ENCODE measurements around the gene SFTPA2. TPM values are rescaled to one million over a fixed set of nuclear protein-coding genes. Genes with fewer than 3 reads are reported as not detected.
A peak's percentile ranks its signal among the peaks of the same experiment; 100 is the strongest.
"Not testable (repeated sequence)": the region's sequence is repeated elsewhere in the genome, so short reads cannot be mapped to it uniquely, and the experiment has no call there.

Gene SFTPA2
- total and polyA plus RNA-seq, 2 experiments from 2014 or later, result not detected

DNA sequence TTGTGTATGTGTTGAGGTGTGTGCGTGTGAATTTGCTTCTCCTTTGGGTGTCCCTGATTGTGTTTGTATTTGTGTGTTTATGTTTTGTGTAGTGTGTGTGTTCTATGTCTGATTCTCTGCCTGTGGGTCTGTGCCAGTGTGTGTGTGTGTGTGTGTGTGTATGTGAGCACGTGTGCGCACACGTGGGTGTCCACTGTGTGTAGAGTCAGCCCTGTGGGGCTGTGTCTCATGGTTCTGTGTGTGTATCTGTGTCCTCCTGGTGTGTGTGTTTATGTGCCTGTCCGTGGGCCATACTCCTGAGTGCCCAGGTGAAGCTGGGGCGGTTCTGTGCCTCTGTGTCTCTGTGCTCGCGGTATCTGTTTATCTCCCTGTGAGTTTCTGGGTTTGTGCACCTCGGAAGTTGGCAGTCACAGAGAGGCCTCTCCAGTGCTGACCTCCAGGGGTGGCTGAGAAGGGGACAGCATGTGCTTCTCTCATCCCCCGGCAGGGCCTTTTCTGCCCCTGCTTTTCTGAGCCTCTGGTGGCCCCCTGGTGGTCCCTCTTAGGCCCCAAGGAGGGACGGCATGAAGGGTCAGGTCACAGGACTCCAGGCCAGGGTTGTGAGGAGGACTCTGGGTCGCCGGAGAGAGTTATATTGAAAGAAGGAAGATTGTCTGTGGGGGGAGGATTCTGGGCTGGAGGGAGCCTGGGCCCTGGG is 36.9 kb downstream of the SFTPA2 start:
- H3K4me3 ChIP-seq; H3K27me3 ChIP-seq (replicated peaks; ENCODE audit: insufficient read depth); DNase-seq; H3K9me3 ChIP-seq (ENCODE audit: low read depth); H3K4me1 ChIP-seq (ENCODE audit: insufficient read depth); H3K36me3 ChIP-seq (ENCODE audit: low read depth); in situ Hi-C loops (cut with MboI); H2AFZ ChIP-seq; H3K9ac ChIP-seq; H3K27ac ChIP-seq; H3K4me2 ChIP-seq (ENCODE audit: unreplicated experiment); H3K79me2 ChIP-seq (ENCODE audit: insufficient read depth); H4K20me1 ChIP-seq (ENCODE audit: insufficient read depth); H3K9me2 ChIP-seq (ENCODE audit: insufficient read depth); H3F3A ChIP-seq (ENCODE audit: insufficient read depth): not testable (repeated sequence)
- 61 to 62% methylated on average over 10 of the region's 13 CpGs for WGBS, 2 experiments (ENCODE audit: low coverage in 1 of 2, low lambda C conversion rate in 2 of 2, missing lambda C conversion rate in 2 of 2)

DNA sequence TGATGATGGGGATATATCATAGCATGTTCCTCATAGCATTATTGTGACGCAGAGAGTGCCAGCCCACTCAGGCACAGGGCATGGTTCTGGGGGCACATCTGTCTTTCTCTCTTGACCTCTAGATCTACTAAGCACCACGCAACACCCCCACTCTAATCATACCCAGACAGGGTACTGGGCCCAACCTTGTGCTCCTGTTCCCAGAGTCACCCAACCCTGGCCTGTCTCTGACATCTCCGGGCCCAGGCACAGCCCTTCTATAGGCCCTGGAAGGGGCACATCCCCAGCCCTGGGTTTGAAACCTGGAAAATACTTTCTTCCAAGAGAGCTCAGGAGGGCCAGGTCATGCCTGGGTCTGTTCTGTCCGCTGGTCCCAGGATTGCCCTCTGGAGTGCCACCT is 37.7 kb downstream of the SFTPA2 start:
- H3K9me2 ChIP-seq (ENCODE audit: insufficient read depth); H3K27ac ChIP-seq; DNase-seq; H3K4me1 ChIP-seq (ENCODE audit: insufficient read depth); H3K9ac ChIP-seq; H3K4me3 ChIP-seq; H4K20me1 ChIP-seq (ENCODE audit: insufficient read depth); H3F3A ChIP-seq (ENCODE audit: insufficient read depth); H2AFZ ChIP-seq; H3K4me2 ChIP-seq (ENCODE audit: unreplicated experiment); H3K27me3 ChIP-seq (replicated peaks; ENCODE audit: insufficient read depth); in situ Hi-C loops (cut with MboI); H3K9me3 ChIP-seq (ENCODE audit: low read depth); H3K36me3 ChIP-seq (ENCODE audit: low read depth); H3K79me2 ChIP-seq (ENCODE audit: insufficient read depth): not testable (repeated sequence)
- WGBS, 2 experiments (ENCODE audit: low coverage in 1 of 2, low lambda C conversion rate in 2 of 2, missing lambda C conversion rate in 2 of 2), result 57 to 70% methylated on average over 3 to 4 of the region's 4 CpGs

DNA sequence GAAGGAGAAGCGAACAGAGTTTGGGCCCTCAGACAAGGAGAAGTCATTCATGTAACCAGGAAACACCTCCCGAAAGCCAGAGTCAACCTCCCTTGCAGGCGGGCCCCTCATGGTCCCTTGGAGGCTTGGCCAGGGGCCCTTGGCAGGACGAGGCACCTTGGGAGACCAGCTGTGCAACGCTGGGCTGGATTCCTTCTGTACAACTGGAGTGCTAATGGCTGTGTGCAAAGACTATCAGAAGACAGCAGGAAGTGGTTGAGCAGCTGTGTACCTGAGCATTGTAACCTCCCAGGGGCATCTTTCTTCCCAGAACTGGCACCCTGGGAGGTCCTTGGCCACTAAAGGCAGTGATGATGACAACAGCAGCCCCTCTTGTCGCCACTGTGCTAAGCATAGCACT is 38.5 kb downstream of the SFTPA2 start:
- H2AFZ ChIP-seq; H3K4me1 ChIP-seq (ENCODE audit: insufficient read depth); H3K4me2 ChIP-seq (ENCODE audit: unreplicated experiment); H3K9ac ChIP-seq; H3K27ac ChIP-seq; H3K9me3 ChIP-seq (ENCODE audit: low read depth); H4K20me1 ChIP-seq (ENCODE audit: insufficient read depth); in situ Hi-C loops (cut with MboI); DNase-seq; H3K27me3 ChIP-seq (replicated peaks; ENCODE audit: insufficient read depth); H3F3A ChIP-seq (ENCODE audit: insufficient read depth); H3K9me2 ChIP-seq (ENCODE audit: insufficient read depth); H3K36me3 ChIP-seq (ENCODE audit: low read depth); H3K4me3 ChIP-seq; H3K79me2 ChIP-seq (ENCODE audit: insufficient read depth): not testable (repeated sequence)
- WGBS, 2 experiments (ENCODE audit: low coverage in 1 of 2, low lambda C conversion rate in 2 of 2, missing lambda C conversion rate in 2 of 2), result 67 to 71% methylated on average over 5 to 6 of the region's 6 CpGs

DNA sequence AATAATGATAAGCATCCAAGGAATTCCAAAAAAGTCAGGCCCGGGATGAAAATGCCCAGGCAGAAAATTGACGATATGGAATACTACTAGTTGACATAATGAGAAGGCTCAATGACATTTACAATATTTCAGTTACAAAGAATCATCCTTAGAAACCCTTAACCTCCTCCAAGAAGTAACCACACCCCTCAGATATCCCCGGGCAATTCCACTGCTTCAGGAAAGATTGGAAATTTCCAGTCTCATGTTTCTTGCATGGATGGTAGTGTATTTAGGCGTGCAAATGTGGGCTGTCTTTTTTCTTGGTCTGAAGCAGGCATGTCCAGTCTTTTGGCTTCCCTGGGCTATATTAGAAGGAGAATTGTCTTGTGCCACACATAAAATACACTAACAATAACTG is 42.6 kb downstream of the SFTPA2 start:
- H3K36me3 ChIP-seq (ENCODE audit: low read depth); H4K20me1 ChIP-seq (ENCODE audit: insufficient read depth); H3K9me3 ChIP-seq (ENCODE audit: low read depth); in situ Hi-C loops (cut with MboI); H3K4me1 ChIP-seq (ENCODE audit: insufficient read depth); DNase-seq; H3K27me3 ChIP-seq (replicated peaks; ENCODE audit: insufficient read depth); H2AFZ ChIP-seq; H3K4me2 ChIP-seq (ENCODE audit: unreplicated experiment); H3K9ac ChIP-seq; H3K9me2 ChIP-seq (ENCODE audit: insufficient read depth); H3K27ac ChIP-seq; H3K79me2 ChIP-seq (ENCODE audit: insufficient read depth); H3K4me3 ChIP-seq; H3F3A ChIP-seq (ENCODE audit: insufficient read depth): not testable (repeated sequence)
- 48 to 60% methylated on average over 3 to 4 of the region's 4 CpGs for WGBS, 2 experiments (ENCODE audit: low coverage in 1 of 2, low lambda C conversion rate in 2 of 2, missing lambda C conversion rate in 2 of 2)

DNA sequence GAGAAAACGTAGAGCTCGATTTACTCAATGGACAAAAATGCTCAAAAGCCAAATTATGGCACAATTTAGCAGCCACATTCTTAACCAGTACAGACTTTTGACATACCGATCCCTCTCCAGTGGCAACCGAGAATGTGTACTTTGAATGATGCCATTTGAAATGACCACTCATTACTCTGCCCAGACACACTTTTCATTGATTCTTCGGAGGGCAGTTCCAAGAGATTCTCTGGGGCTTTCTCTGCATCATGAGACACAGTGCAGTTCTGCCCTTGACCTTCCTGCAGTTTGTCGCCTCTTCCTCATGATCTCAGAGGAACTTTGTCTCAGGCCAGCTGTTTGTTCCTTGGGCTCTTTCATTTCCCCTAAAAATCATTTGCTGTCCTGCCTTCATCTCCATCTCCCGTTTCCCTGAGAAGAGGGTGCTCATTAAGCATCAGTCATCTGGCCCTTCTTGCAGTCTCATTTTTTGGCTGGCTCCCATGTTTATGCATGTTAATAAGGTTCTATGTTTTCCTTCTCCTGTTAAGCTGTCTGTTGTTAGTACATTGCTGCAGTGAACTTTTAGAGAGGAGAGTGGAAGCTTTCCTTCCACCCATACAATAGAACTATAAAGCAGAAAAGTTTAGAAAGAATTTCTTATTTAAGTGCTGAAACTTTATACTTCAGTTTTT is 43.5 kb downstream of the SFTPA2 start:
- H3K9me2 ChIP-seq (ENCODE audit: insufficient read depth); H3K79me2 ChIP-seq (ENCODE audit: insufficient read depth); H3K27ac ChIP-seq; H4K20me1 ChIP-seq (ENCODE audit: insufficient read depth); H3K27me3 ChIP-seq (replicated peaks; ENCODE audit: insufficient read depth); H3F3A ChIP-seq (ENCODE audit: insufficient read depth); H3K4me2 ChIP-seq (ENCODE audit: unreplicated experiment); H2AFZ ChIP-seq; H3K36me3 ChIP-seq (ENCODE audit: low read depth); H3K9ac ChIP-seq; H3K9me3 ChIP-seq (ENCODE audit: low read depth); H3K4me1 ChIP-seq (ENCODE audit: insufficient read depth); H3K4me3 ChIP-seq; in situ Hi-C loops (cut with MboI); DNase-seq: not testable (repeated sequence)
- WGBS, 2 experiments (ENCODE audit: low coverage in 1 of 2, low lambda C conversion rate in 2 of 2, missing lambda C conversion rate in 2 of 2), result 65 to 66% methylated on average over 6 to 7 of the region's 7 CpGs

DNA sequence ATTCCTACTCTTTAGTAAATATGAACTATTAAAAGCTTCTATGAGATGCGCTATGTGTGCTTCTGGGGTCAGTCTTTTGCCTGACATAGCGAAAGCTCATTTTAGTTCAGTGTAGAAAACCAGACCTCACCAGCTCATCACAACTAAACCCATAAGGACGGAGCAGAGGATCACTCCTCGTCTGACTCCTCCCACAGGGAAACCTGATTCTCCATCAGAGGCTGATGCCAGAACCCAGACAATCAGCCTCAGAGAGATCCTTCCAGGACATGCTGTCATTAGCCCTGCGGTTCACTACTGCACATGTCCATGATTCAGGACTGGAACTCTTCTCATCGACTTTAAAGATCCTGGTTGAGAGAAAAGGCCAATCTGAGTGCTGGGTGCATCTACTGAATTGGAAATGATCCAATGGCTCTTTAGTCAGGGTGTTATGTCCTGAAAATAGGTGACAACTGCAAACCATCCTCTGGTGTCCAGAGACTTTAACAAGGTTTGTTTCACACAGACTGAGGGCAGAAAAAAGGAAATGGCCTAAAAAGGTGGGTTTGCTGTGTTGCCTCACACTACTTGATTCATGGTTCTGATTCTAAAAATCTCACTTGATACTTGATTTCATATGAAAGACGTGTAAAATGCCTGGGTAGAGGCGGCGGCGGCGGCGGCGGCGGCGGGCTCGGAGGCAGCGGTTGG is 48.2 kb downstream of the SFTPA2 start, which contains the start of gene EIF5AL1:
EIF5AL1 (plus strand) TSS at position 643 of the 693 bp plus-strand sequence. CDS start 117 bp downstream, outside the sequence.
- H3K27me3 ChIP-seq (replicated peaks; ENCODE audit: insufficient read depth); H2AFZ ChIP-seq; H3K4me2 ChIP-seq (ENCODE audit: unreplicated experiment); H3K27ac ChIP-seq; H3K9me3 ChIP-seq (ENCODE audit: low read depth); in situ Hi-C loops (cut with MboI); H3F3A ChIP-seq (ENCODE audit: insufficient read depth); H3K79me2 ChIP-seq (ENCODE audit: insufficient read depth); H4K20me1 ChIP-seq (ENCODE audit: insufficient read depth); H3K36me3 ChIP-seq (ENCODE audit: low read depth); H3K4me1 ChIP-seq (ENCODE audit: insufficient read depth); H3K9ac ChIP-seq; H3K9me2 ChIP-seq (ENCODE audit: insufficient read depth); H3K4me3 ChIP-seq: not testable (repeated sequence)
- peak; percentile 22 for DNase-seq
- 71 to 82% methylated on average over 15 to 16 of the region's 17 CpGs for WGBS, 2 experiments (ENCODE audit: low coverage in 1 of 2, low lambda C conversion rate in 2 of 2, missing lambda C conversion rate in 2 of 2)

DNA sequence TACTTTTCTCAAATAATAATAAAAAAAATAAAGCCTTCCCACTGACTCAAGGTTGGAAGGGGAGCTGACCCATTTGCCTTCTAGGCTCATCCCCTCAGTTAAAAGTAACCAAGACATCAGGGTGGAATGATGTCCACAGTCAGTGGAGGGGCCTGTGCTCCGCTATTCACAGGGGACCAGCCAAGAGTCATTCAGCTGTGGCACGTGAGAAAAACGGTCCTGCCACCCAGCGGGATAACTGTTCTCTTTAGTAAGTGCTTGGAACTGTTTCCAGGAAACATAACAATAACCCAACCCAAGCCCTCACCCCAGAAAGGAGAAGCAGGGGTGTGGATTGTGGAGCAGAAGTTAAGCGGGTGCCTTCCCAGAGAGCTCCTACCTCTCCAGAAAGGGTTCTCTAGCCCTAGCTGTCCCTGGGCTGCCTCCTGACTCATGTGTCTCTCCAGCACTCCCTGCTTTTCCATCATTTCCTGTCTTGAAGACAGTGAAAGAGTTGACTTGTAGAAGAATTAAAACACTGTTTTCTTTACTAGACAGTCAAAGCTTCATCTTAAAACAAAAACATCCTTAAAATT is 50.2 kb downstream of the SFTPA2 start:
- DNase-seq; H3K9ac ChIP-seq; H3F3A ChIP-seq (ENCODE audit: insufficient read depth); H4K20me1 ChIP-seq (ENCODE audit: insufficient read depth); H3K9me2 ChIP-seq (ENCODE audit: insufficient read depth); in situ Hi-C loops (cut with MboI); H3K79me2 ChIP-seq (ENCODE audit: insufficient read depth); H3K9me3 ChIP-seq (ENCODE audit: low read depth); H3K36me3 ChIP-seq (ENCODE audit: low read depth); H2AFZ ChIP-seq; H3K27me3 ChIP-seq (replicated peaks; ENCODE audit: insufficient read depth); H3K27ac ChIP-seq; H3K4me2 ChIP-seq (ENCODE audit: unreplicated experiment); H3K4me3 ChIP-seq; H3K4me1 ChIP-seq (ENCODE audit: insufficient read depth): not testable (repeated sequence)
- 75 to 78% methylated on average over 3 to 4 of the region's 5 CpGs for WGBS, 2 experiments (ENCODE audit: low coverage in 1 of 2, low lambda C conversion rate in 2 of 2, missing lambda C conversion rate in 2 of 2)
